Subcutaneous abdominal adipose tissue (tissue), 5 donors: ENCODE data around the gene RXRA.

Source experiments
- H3K27ac ChIP-seq: one replicate; pipeline ENCODE4 v1.7.0; 2013; ENCODE audit warnings: low read depth, mild to moderate bottlenecking, inconsistent platforms, low read length, moderate library complexity
- H3K27me3 ChIP-seq, 5 donors: one replicate each; pipeline ENCODE4 v1.7.0; 2013; ENCODE audit warnings: low read length in 5 of 5, inconsistent platforms in 1 of 5; ENCODE audit not compliant: control insufficient read depth in 5 of 5, insufficient read depth in 4 of 5
- H3K36me3 ChIP-seq, 5 donors: one replicate each; pipeline ENCODE4 v1.7.0; 2013; ENCODE audit warnings: low read length in 5 of 5; ENCODE audit not compliant: control insufficient read depth in 5 of 5, insufficient read depth in 5 of 5
- H3K4me1 ChIP-seq, 5 donors: one replicate each; pipeline ENCODE4 v1.7.0; 2013; ENCODE audit warnings: low read length in 5 of 5, mild to moderate bottlenecking in 3 of 5, moderate library complexity in 1 of 5; ENCODE audit not compliant: control insufficient read depth in 5 of 5, insufficient read depth in 5 of 5
- H3K4me3 ChIP-seq, 5 donors: one replicate each; pipeline ENCODE4 v1.7.0; 2013; ENCODE audit warnings: low read length in 5 of 5, low read depth in 1 of 5
- H3K9ac ChIP-seq, 5 donors: one replicate each; pipeline ENCODE4 v1.7.0; 2013; ENCODE audit warnings: low read length in 5 of 5, mild to moderate bottlenecking in 4 of 5, moderate library complexity in 3 of 5
- H3K9me3 ChIP-seq, 5 donors: one replicate each; pipeline ENCODE4 v1.7.0; 2013; ENCODE audit warnings: low read length in 5 of 5; ENCODE audit not compliant: control insufficient read depth in 5 of 5
- donor health status: healthy.
- donor health status: healthy.
- donor health status: healthy.
- donor health status: healthy.
- donor health status: healthy.

The RXRA gene

DNA sequence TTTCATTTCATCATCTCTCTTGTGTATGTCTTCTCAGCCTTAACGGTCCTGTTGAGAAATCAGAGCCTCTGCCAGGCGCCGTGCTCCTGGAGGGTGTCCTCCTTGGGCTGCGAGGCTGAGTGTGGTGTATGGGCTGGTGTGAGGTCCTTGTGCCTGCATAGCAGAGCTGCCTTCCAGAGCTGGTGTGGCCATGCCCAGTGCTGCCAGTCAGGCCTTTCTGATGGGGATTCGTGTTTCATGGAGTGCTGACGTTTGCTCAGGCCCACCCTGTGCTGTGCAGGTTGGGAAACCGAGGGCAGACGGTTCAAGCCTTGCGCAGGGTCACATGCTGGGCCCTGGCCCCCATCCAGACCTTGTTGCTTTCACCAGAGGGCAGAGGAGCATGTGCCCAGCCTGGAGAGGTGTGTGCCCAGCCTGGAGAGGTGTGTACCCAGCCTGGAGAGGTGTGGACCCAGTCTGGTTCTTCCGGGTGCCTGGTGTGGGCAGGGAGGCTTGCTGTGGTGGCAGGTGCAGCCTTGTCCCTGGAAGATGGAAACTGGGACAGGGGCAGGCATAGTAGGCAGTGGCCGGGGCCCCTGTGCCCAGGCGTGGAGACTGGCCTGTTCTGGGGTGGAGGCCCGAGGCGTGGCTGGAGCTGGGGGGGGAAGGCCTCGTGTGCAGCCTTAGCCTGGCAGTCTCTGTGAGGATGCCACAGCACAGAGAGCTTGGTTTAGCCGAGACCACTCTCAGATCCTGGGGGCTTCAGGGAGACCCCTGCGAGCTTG lies 84.0 kb downstream of the RXRA start:
- Histone ChIP-seq H3K4me1 (peaks cover 47 to 97% (median 95%) of the 10 kb centered on the region in 5 donors), H3K36me3 (peaks cover 0 to 42% (median 23%) of the 10 kb centered on the region in 5 donors), H3K9ac (no peak overlapping the region), H3K4me3 (no peak overlapping the region), H3K27ac (peak overlapping the region; percentile 86), H3K27me3 (no peaks in the 10 kb centered on the region), H3K9me3 (no peaks in the 10 kb centered on the region)

DNA sequence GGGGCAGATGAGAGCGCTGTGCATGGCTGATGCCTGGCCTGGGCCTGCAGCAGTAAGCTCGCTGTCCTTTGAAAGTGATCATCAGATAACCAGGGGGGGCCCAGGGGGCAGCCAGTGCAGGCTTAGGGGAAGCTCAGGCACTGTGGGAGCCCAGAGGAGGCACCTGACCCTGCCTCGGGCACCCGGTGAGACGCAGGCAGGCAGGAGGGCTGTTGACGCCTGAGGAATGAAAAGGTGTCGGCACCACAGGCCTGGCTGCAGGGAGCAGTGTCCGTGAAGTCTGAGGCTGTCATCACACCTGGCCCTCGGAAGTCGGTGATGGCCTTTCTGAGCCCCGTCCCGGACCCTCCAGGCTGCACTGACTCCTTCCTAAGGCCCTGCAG lies 84.6 kb downstream of the RXRA start:
- Histone ChIP-seq H3K9ac (no peak overlapping the region), H3K9me3 (no peaks in the 10 kb centered on the region), H3K4me1 (peaks cover 41 to 91% (median 89%) of the 10 kb centered on the region in 5 donors), H3K36me3 (peaks cover 0 to 46% (median 23%) of the 10 kb centered on the region in 5 donors), H3K4me3 (no peak overlapping the region), H3K27me3 (no peaks in the 10 kb centered on the region), H3K27ac (no peak overlapping the region)

GRCh38 chr9:134411440-134412297 lies 85.4 kb downstream of the RXRA start:
- Histone ChIP-seq H3K9me3 (no peaks in the 10 kb centered on the region), H3K36me3 (peaks cover 0 to 54% (median 24%) of the 10 kb centered on the region in 5 donors), H3K4me1 (peaks cover 34 to 83% (median 80%) of the 10 kb centered on the region in 5 donors), H3K27ac (no peak overlapping the region), H3K9ac (peak overlapping the region in 1 of 5 donors; percentile 32), H3K4me3 (peak overlapping the region in 2 of 5 donors; percentile 16), H3K27me3 (no peaks in the 10 kb centered on the region)

DNA sequence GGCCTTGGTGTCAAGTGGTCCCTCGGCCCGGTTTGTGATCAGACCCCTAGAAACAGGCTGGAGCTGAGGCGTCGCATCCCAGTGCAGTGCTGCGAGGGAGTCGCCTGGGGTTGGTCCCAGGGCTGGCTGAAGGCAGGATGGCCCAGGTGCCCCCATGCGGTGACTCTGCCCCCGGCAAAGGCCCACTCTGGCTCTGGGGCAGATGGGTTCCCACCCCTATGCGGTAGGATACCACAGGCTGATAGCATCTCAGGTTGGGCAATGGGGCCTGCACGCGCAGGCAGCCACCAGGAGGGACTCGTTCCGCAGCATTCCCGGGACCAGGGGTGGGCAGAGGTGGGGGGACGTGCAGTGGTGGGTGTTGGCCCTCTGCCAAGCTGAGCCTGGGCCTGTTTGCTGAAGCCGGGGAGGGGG lies 86.0 kb downstream of the RXRA start:
- Histone ChIP-seq H3K9ac (no peak overlapping the region), H3K4me1 (peaks cover 28 to 76% (median 74%) of the 10 kb centered on the region in 5 donors)

GRCh38 chr9:134413112-134413715 lies 87.0 kb downstream of the RXRA start:
- Histone ChIP-seq H3K36me3 (peaks cover 0 to 66% (median 37%) of the 10 kb centered on the region in 5 donors), H3K4me1 (peaks cover 25 to 69% (median 67%) of the 10 kb centered on the region in 5 donors), H3K4me3 (no peak overlapping the region), H3K9ac (no peak overlapping the region), H3K27ac (no peak overlapping the region), H3K9me3 (no peaks in the 10 kb centered on the region), H3K27me3 (no peaks in the 10 kb centered on the region)

More for the DNA sequence above, 86.0 kb downstream of the RXRA start:
- H3K9me3 ChIP-seq: no peaks in the 10 kb centered on the region
- no peaks in the 10 kb centered on the region for H3K27me3 ChIP-seq
- H3K4me3 ChIP-seq: no peak overlapping the region
- H3K27ac ChIP-seq: no peak overlapping the region
- H3K36me3 ChIP-seq: peaks cover 0 to 60% (median 30%) of the 10 kb centered on the region in 5 donors

GRCh38 chr9:134413890-134414623 lies 87.8 kb downstream of the RXRA start:
- H3K4me3 ChIP-seq: no peak overlapping the region
- H3K4me1 ChIP-seq: peaks cover 23 to 64% (median 59%) of the 10 kb centered on the region in 5 donors
- no peaks in the 10 kb centered on the region for H3K9me3 ChIP-seq
- peaks cover 0 to 66% (median 36%) of the 10 kb centered on the region in 5 donors for H3K36me3 ChIP-seq
- H3K9ac ChIP-seq: peak overlapping the region in 2 of 5 donors; percentile 4 to 6
- no peak overlapping the region for H3K27ac ChIP-seq
- no peaks in the 10 kb centered on the region for H3K27me3 ChIP-seq

DNA sequence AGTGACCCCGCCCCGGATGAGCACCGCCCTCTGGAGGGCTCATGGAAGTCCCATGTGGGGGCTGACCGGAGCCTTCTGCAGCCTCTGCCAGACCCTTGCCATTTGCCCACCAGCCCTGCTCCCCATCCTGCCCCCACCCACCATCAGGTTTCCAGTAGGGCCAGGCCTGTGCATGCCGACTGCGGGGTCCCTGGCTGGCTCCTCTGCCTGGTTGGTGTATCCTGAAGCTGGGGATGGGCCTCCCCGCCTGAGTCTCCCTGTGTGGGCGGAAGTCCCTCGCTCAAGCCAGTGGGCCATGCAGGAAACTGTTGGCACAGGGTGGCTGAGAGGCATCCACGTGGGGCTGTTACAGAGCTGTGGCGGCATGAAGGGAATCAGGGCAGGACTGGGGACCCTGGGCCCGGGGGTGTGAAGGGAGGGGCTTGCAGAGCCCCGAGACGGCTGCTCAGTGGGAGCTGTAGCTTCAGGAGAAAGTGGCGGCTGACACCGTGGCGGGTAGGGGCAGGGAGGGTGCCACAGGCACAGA lies 88.7 kb downstream of the RXRA start:
- Histone ChIP-seq H3K36me3 (peaks cover 0 to 66% (median 41%) of the 10 kb centered on the region in 5 donors), H3K9me3 (no peaks in the 10 kb centered on the region), H3K27ac (no peak overlapping the region), H3K9ac (no peak overlapping the region), H3K4me3 (no peak overlapping the region), H3K27me3 (no peaks in the 10 kb centered on the region), H3K4me1 (peaks cover 21 to 55% (median 50%) of the 10 kb centered on the region in 5 donors)

GRCh38 chr9:134416385-134417015 lies 90.2 kb downstream of the RXRA start:
- Histone ChIP-seq H3K9ac (no peak overlapping the region), H3K4me3 (no peak overlapping the region), H3K9me3 (no peaks in the 10 kb centered on the region), H3K27ac (no peak overlapping the region), H3K4me1 (peaks cover 14 to 41% (median 36%) of the 10 kb centered on the region in 5 donors), H3K27me3 (no peaks in the 10 kb centered on the region), H3K36me3 (peaks cover 0 to 73% (median 54%) of the 10 kb centered on the region in 5 donors)

DNA sequence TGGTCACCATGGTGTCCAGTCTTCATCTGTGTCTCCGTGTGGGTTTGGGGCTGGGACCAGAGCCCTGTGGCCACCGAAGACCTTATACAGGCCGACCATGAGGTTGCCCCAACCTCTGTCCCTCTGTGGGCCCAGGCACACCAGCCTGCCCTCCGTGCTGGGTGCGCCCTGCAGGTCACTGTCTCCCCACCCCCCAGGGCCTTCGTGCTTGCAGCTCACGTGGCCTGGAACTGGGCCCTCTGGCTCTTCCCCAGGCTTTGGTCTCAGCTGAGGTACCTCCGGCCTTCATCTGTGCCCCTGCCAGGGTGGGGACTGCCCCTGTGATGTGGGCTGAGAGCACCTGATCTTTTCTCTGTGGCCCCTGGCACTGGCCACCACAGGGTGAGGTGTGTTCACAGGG lies 92.1 kb downstream of the RXRA start:
- no peak overlapping the region for H3K9ac ChIP-seq
- peaks cover 0 to 86% (median 71%) of the 10 kb centered on the region in 5 donors for H3K36me3 ChIP-seq
- H3K9me3 ChIP-seq: no peaks in the 10 kb centered on the region
- H3K4me1 ChIP-seq: peaks cover 0 to 30% (median 21%) of the 10 kb centered on the region in 5 donors
- no peak overlapping the region for H3K4me3 ChIP-seq
- no peaks in the 10 kb centered on the region for H3K27me3 ChIP-seq
- H3K27ac ChIP-seq: no peak overlapping the region
